Astrocyte (in vitro differentiated cells and primary cell): ENCODE results near the gene PIP4K2A. TPM values are rescaled to one million over a fixed set of nuclear protein-coding genes. Genes with fewer than 3 reads are reported as not detected.
"Not testable (repeated sequence)": the region's sequence is repeated elsewhere in the genome, so short reads cannot be mapped to it uniquely, and the experiment has no call there.

ENCODE experiments used
- DNase-seq: peaks from one replicate; pipeline ENCODE4 v3.0.0-alpha.2; 2010; ENCODE audit warnings: low read depth
- FAIRE-seq: peaks from 2 replicates; lab custom pipeline; 2011; peaks lifted over from hg19 to GRCh38; lab: Jason Lieb, UNC
- H2AFZ ChIP-seq: 2 replicates; pipeline ENCODE4 v1.6.0; 2012; ENCODE audit warnings: low read depth, low read length, inconsistent platforms
- H3K27ac ChIP-seq: 2 replicates; pipeline ENCODE4 v1.5.1; 2011; ENCODE audit warnings: low read depth, low read length, inconsistent platforms
- H3K27me3 ChIP-seq: 2 replicates; pipeline ENCODE4 v1.6.0; 2011; ENCODE audit warnings: low read length, inconsistent platforms; ENCODE audit not compliant: insufficient read depth
- H3K36me3 ChIP-seq: 2 replicates; pipeline ENCODE4 v1.5.1; 2011; ENCODE audit warnings: low read length, inconsistent platforms; ENCODE audit not compliant: insufficient read depth
- H3K4me1 ChIP-seq: 2 replicates; pipeline ENCODE4 v1.5.1; 2011; ENCODE audit warnings: low read length, inconsistent platforms; ENCODE audit not compliant: insufficient read depth
- H3K4me2 ChIP-seq: 2 replicates; pipeline ENCODE4 v1.6.0; 2012; ENCODE audit warnings: low read length, inconsistent platforms
- H3K4me3 ChIP-seq: 2 replicates; pipeline ENCODE4 v1.5.1; 2011; ENCODE audit warnings: low read depth, mild to moderate bottlenecking, low read length, inconsistent platforms; ENCODE audit not compliant: insufficient read depth
- H3K79me2 ChIP-seq: 2 replicates; pipeline ENCODE4 v1.6.0; 2012; ENCODE audit warnings: mild to moderate bottlenecking, low read length, inconsistent platforms; ENCODE audit not compliant: insufficient read depth
- H3K9ac ChIP-seq: 2 replicates; pipeline ENCODE4 v1.6.0; 2012; ENCODE audit warnings: mild to moderate bottlenecking, low read length, inconsistent platforms
- H3K9me3 ChIP-seq: 2 replicates; pipeline ENCODE4 v1.5.1; 2012; ENCODE audit warnings: low read depth, mild to moderate bottlenecking, low read length, inconsistent platforms; ENCODE audit not compliant: insufficient read depth
- H4K20me1 ChIP-seq: 2 replicates; pipeline ENCODE4 v1.6.0; 2012; ENCODE audit warnings: low read length, inconsistent platforms; ENCODE audit not compliant: insufficient read depth
- H3K27ac Mint-ChIP-seq: one replicate; pipeline ENCODE4 v1.8.0; 2021; ENCODE audit warnings: mild to moderate bottlenecking, mixed read lengths; ENCODE audit not compliant: unreplicated experiment
- H3K27me3 Mint-ChIP-seq: one replicate; pipeline ENCODE4 v1.8.0; 2021; ENCODE audit warnings: low read depth, mixed read lengths; ENCODE audit not compliant: unreplicated experiment
- H3K36me3 Mint-ChIP-seq: one replicate; pipeline ENCODE4 v1.8.0; 2021; ENCODE audit warnings: low read depth, mixed read lengths; ENCODE audit not compliant: unreplicated experiment
- H3K4me1 Mint-ChIP-seq: one replicate; pipeline ENCODE4 v1.8.0; 2021; ENCODE audit warnings: low read depth, mixed read lengths; ENCODE audit not compliant: unreplicated experiment
- H3K4me3 Mint-ChIP-seq: one replicate; pipeline ENCODE4 v1.8.0; 2021; ENCODE audit warnings: mild to moderate bottlenecking, moderate library complexity, mixed read lengths; ENCODE audit not compliant: unreplicated experiment
- H3K9me3 Mint-ChIP-seq: one replicate; pipeline ENCODE4 v1.8.0; 2021; ENCODE audit warnings: mild to moderate bottlenecking, mixed read lengths; ENCODE audit not compliant: unreplicated experiment
- EZH2 ChIP-seq: IDR thresholded peaks from 2 replicates; pipeline ENCODE4 v1.6.1; 2012; ENCODE audit warnings: mild to moderate bottlenecking, low read length, inconsistent platforms; ENCODE audit not compliant: insufficient read depth
- total RNA-seq: library from RNA; stranded (reverse); gene quantifications from 2 replicates; pipeline ENCODE4 v1.2.1, GENCODE V29; 2021
- TF ChIP-seq, protein P1 (sequence below): IDR thresholded peaks from 2 replicates; pipeline ENCODE4 v1.5.1; 2011; ENCODE audit warnings: low read depth, mild to moderate bottlenecking, inconsistent platforms, low read length, moderate library complexity; ENCODE audit not compliant: insufficient read depth

Gene PIP4K2A
- total RNA-seq, 1 donor from 2014 or later: 36.8 TPM

DNA sequence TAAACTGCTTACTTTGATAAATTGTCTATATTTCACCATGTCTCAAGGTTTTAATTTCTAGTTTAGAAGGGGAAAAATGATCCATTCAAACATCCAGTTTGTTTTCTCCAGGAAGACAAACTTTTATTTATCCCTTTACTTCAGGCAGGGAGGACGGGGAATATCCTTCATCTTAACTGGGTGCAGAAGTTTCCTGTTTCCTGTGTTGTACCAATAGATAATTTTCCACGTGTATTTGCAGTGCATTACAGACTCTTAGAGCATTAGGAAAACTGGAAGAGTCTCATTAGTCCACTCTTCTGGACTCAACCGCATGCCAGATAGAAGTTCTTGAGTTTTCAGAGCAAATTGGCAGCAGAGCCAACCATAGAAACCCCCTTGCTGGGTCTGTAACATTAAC, 39.4 kb upstream of the PIP4K2A start:
- H3K4me1 ChIP-seq: no peaks in the 10 kb centered on the region
- H3K9me3 Mint-ChIP-seq: no peaks in the 10 kb centered on the region
- no peak overlapping the region for H3K4me3 ChIP-seq
- H3K4me3 Mint-ChIP-seq: no peak overlapping the region
- no peaks in the 10 kb centered on the region for H3K4me1 Mint-ChIP-seq
- H3K27ac Mint-ChIP-seq: no peak overlapping the region
- DNase-seq (no peak), FAIRE-seq (no peak)
- TF ChIP-seq EZH2: no peak
- TF ChIP-seq, protein P1, sequence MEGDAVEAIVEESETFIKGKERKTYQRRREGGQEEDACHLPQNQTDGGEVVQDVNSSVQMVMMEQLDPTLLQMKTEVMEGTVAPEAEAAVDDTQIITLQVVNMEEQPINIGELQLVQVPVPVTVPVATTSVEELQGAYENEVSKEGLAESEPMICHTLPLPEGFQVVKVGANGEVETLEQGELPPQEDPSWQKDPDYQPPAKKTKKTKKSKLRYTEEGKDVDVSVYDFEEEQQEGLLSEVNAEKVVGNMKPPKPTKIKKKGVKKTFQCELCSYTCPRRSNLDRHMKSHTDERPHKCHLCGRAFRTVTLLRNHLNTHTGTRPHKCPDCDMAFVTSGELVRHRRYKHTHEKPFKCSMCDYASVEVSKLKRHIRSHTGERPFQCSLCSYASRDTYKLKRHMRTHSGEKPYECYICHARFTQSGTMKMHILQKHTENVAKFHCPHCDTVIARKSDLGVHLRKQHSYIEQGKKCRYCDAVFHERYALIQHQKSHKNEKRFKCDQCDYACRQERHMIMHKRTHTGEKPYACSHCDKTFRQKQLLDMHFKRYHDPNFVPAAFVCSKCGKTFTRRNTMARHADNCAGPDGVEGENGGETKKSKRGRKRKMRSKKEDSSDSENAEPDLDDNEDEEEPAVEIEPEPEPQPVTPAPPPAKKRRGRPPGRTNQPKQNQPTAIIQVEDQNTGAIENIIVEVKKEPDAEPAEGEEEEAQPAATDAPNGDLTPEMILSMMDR: no peak
- H3K9me3 ChIP-seq: no peaks in the 10 kb centered on the region
- H3K27ac ChIP-seq: no peak overlapping the region
- peaks cover 2% of the 10 kb centered on the region for H3K27me3 Mint-ChIP-seq
- H3K79me2 ChIP-seq: no peaks in the 10 kb centered on the region
- no peaks in the 10 kb centered on the region for H4K20me1 ChIP-seq
- H3K27me3 ChIP-seq: no peaks in the 10 kb centered on the region
- H3K9ac ChIP-seq: no peak overlapping the region
- no peaks in the 10 kb centered on the region for H3K36me3 Mint-ChIP-seq
- no peak overlapping the region for H3K4me2 ChIP-seq
- H3K36me3 ChIP-seq: no peaks in the 10 kb centered on the region
- H2AFZ ChIP-seq: no peak overlapping the region

GRCh38 chr10:22752272-22752889, 38.0 kb upstream of the PIP4K2A start:
- Histone ChIP-seq H3K27ac (no peak overlapping the region), H4K20me1 (no peaks in the 10 kb centered on the region), H3K79me2 (no peaks in the 10 kb centered on the region), H3K4me1 (no peaks in the 10 kb centered on the region), H3K9ac (no peak overlapping the region), H3K27me3 (no peaks in the 10 kb centered on the region), H3K4me3 (no peak overlapping the region), H3K4me2 (no peak overlapping the region), H3K36me3 (no peaks in the 10 kb centered on the region), H3K9me3 (no peaks in the 10 kb centered on the region), H2AFZ (no peak overlapping the region)
- peaks cover 2% of the 10 kb centered on the region for H3K27me3 Mint-ChIP-seq
- no peak overlapping the region for H3K27ac Mint-ChIP-seq
- FAIRE-seq (no peak), DNase-seq (no peak)
- no peak overlapping the region for H3K4me3 Mint-ChIP-seq
- H3K4me1 Mint-ChIP-seq: no peaks in the 10 kb centered on the region
- H3K36me3 Mint-ChIP-seq: no peaks in the 10 kb centered on the region
- TF ChIP-seq, protein P1: no peak
- TF ChIP-seq EZH2: no peak
- no peaks in the 10 kb centered on the region for H3K9me3 Mint-ChIP-seq

GRCh38 chr10:22750131-22750530, 35.8 kb upstream of the PIP4K2A start:
- H3K27me3 Mint-ChIP-seq: peaks cover 2% of the 10 kb centered on the region
- no peak for FAIRE-seq

DNA sequence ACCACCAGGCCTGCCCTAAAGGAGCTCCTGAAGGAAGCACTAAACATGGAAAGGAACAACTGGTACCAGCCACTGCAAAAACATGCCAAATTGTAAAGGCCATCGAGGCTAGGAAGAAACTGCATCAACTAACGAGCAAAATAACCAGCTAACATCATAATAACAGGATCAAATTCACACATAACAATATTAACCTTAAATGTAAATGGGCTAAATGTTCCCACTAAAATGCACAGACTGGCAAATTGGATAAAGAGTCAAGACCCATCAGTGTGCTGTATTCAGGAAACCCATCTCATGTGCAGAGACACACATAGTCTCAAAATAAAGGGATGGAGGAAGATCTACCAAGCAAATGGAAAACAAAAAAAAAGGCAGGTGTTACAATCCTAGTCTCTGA, 30.5 kb upstream of the PIP4K2A start:
- H3K4me1 ChIP-seq, FAIRE-seq, H3K36me3 Mint-ChIP-seq, H3K4me1 Mint-ChIP-seq, H3K4me3 Mint-ChIP-seq, H3K9me3 ChIP-seq, H4K20me1 ChIP-seq, H3K4me2 ChIP-seq, H3K27me3 ChIP-seq, H3K9ac ChIP-seq, DNase-seq, H2AFZ ChIP-seq, H3K4me3 ChIP-seq, H3K36me3 ChIP-seq, H3K79me2 ChIP-seq, H3K27me3 Mint-ChIP-seq, H3K27ac ChIP-seq, H3K9me3 Mint-ChIP-seq, H3K27ac Mint-ChIP-seq: not testable (repeated sequence)

More at GRCh38 chr10:22750131-22750530, 35.8 kb upstream of the PIP4K2A start:
- Mint-ChIP-seq H3K9me3 (no peaks in the 10 kb centered on the region), H3K4me3 (no peak overlapping the region), H3K4me1 (no peaks in the 10 kb centered on the region), H3K36me3 (no peaks in the 10 kb centered on the region), H3K27ac (no peak overlapping the region)
- H3K27ac ChIP-seq: no peak overlapping the region
- no peaks in the 10 kb centered on the region for H3K79me2 ChIP-seq
- TF ChIP-seq EZH2: no peak
- TF ChIP-seq, protein P1: no peak
- no peaks in the 10 kb centered on the region for H3K9me3 ChIP-seq
- no peaks in the 10 kb centered on the region for H3K27me3 ChIP-seq
- no peaks in the 10 kb centered on the region for H4K20me1 ChIP-seq
- H3K36me3 ChIP-seq: no peaks in the 10 kb centered on the region
- no peak overlapping the region for H3K4me2 ChIP-seq
- H3K4me1 ChIP-seq: no peaks in the 10 kb centered on the region
- DNase-seq: no peak
- H3K4me3 ChIP-seq: no peak overlapping the region
- H2AFZ ChIP-seq: no peak overlapping the region
- H3K9ac ChIP-seq: no peak overlapping the region
